ENCODE data around the gene CARHSP1. TPM values are rescaled to one million over a fixed set of nuclear protein-coding genes. Genes with fewer than 3 reads are reported as not detected.
A peak's percentile ranks its signal among the peaks of the same experiment; 100 is the strongest.

Gene CARHSP1
- total and polyA plus RNA-seq, 4 donors = 53.4 to 122 (median 67.9) TPM

DNA sequence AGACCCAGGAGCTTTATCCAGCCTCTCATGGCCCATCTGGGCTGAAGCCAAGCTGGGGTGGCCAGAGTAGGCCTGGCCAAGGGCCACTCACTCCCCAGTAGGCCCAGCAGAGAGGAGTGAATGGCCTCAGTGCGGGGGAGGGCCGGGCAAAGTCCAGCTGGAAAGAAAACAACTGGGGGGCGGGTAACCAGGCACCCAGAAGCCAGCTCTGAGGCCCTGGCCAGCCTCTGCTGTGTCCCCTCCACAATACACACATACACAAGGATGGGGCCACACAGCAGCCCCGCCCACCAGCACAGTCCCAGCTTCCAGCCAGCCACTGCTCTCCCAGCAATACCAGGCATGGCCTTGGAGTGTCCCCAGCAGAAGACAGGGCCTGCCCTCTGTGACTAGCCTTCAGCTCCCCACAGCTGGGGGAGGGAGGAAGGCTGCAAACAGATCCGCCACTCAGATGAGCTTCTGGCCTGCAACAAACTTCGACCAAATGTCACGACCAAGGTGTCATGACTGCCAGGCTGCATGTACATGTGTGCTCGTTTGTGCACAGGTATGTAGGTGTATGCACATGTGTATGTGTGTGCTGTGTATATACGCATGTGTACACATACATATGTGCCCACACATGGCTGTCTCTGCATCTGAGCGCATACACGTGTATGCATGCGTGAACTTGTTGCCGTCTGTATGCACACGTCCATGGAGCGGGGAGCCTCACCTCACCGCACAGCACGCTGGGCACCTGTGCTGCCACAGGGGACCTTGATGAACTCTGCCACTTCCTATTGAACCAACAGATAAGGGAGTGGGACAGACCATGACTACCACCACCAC is 5.0 kb downstream of the CARHSP1 start:
- no peak overlapping the region for H3K4me3 ChIP-seq (ENCODE audit: low read length in 2 of 2)

DNA sequence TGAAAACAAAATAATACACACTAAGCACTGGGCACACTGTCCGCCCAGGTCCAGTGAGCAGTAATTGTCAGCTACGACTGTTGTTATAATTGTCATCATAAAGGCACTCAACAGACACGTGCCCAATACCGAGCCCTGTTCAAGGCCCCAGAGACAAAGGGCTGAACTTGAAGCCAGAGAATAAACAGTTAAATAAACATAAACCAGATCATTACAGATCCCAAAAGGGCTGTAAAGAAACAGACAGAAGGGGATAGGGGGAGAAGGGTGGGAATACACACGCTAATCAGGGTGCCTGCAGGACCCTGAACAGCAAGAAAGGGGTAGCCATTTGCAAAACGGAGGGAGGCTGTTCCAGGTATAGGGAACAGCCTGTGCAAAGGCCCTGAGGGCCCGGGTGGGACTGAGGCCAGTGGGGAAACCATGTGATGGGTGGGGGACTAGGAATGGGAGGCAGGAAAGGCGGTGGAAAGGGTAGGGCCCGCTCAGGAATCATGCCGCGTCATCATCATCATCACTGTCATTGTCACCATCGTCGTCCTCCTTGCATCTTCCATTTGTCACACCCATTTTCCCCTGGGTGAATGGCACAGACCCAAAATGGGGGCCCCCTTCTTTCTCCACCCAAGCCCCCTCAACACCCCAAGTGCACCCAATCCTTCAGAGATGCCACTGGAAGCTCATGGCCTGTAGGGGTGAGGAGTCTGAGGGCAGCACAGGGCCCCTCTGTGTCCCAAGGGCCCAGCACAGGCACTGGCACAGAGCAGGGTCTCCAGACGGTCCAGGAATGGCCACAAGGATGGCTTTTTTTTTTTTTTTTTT is 6.3 kb downstream of the CARHSP1 start:
- Histone ChIP-seq H3K4me1 (ENCODE audit: control insufficient read depth in 1 of 2, insufficient read depth in 2 of 2, low read length in 2 of 2) (no peaks in the 10 kb centered on the region), H3K27ac (ENCODE audit: low read depth in 1 of 2, low read length in 2 of 2) (no peak overlapping the region), H3K36me3 (ENCODE audit: control insufficient read depth in 1 of 2, insufficient read depth in 2 of 2, low read length in 1 of 2) (peaks cover 0 to 5% of the 10 kb centered on the region in 2 donors), H3K9me3 (ENCODE audit: control insufficient read depth, low read length) (no peaks in the 10 kb centered on the region), H3K4me3 (ENCODE audit: low read length in 2 of 2) (no peak overlapping the region), H3K27me3 (ENCODE audit: control insufficient read depth in 1 of 2, insufficient read depth in 2 of 2, low read length in 1 of 2) (no peaks in the 10 kb centered on the region)
- intact Hi-C loops (cut with DNase I) = no loop called here
- 80 to 81% methylated on average over 14 of the region's 14 CpGs for WGBS, 2 donors
- DNase-seq = peak in 1 of 2 donors; percentile 48
- ATAC-seq (ENCODE audit: low FRiP score) = no peak

More for the DNA sequence above, 5.0 kb downstream of the CARHSP1 start:
- intact Hi-C loops (cut with DNase I) = no loop called here
- no peak for ATAC-seq (ENCODE audit: low FRiP score)
- Histone ChIP-seq H3K27ac (ENCODE audit: low read depth in 1 of 2, low read length in 2 of 2) (no peak overlapping the region), H3K36me3 (ENCODE audit: control insufficient read depth in 1 of 2, insufficient read depth in 2 of 2, low read length in 1 of 2) (no peaks in the 10 kb centered on the region), H3K4me1 (ENCODE audit: control insufficient read depth in 1 of 2, insufficient read depth in 2 of 2, low read length in 2 of 2) (no peaks in the 10 kb centered on the region), H3K27me3 (ENCODE audit: control insufficient read depth in 1 of 2, insufficient read depth in 2 of 2, low read length in 1 of 2) (no peaks in the 10 kb centered on the region), H3K9me3 (ENCODE audit: control insufficient read depth, low read length) (no peaks in the 10 kb centered on the region)
- WGBS, 2 donors = 59 to 63% methylated on average over 17 of the region's 17 CpGs
- DNase-seq = peak in 1 of 2 donors; percentile 59

DNA sequence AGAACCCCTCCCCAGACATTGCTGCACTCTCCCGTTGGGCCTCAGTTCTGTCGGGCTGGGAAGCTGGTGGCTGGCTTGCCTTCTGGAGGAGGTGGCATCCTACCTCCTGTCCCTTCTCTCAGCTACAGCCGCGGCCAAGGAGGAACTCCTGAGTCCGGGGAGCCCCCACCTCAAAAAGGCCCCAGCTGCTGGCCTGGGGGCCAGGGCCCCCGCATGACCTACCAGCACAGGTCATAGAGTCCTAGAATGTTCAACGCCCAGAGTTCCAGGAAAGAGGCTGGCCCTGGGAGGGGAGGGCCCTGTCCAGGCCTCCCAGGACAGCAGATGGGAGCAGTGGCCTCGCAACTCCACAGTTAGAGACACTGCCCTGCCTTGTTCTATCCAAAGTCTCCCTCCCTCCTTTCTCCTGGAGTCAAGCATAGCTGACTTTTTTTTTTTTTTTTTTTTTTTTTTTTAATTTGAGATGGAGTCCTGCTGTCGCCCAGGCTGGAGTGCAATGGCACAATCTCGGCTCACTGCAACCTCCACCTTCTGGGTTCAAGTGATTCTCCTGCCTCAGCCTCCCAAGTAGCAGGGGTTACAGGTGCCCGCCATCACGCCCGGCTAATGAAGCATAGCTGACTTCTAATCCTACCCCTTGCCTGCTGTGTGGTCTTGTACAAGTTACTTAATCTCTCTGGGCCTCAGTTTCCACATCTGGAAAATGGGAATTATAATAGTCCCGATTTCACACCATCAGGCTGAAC is 7.1 kb downstream of the CARHSP1 start:
- no peak overlapping the region for H3K4me3 ChIP-seq (ENCODE audit: low read length in 2 of 2)
- no peaks in the 10 kb centered on the region for H3K4me1 ChIP-seq (ENCODE audit: control insufficient read depth in 1 of 2, insufficient read depth in 2 of 2, low read length in 2 of 2)
- H3K36me3 ChIP-seq (ENCODE audit: control insufficient read depth in 1 of 2, insufficient read depth in 2 of 2, low read length in 1 of 2) = peaks cover 0 to 7% of the 10 kb centered on the region in 2 donors
- H3K27ac ChIP-seq (ENCODE audit: low read depth in 1 of 2, low read length in 2 of 2) = no peak overlapping the region
- H3K27me3 ChIP-seq (ENCODE audit: control insufficient read depth in 1 of 2, insufficient read depth in 2 of 2, low read length in 1 of 2) = no peaks in the 10 kb centered on the region
- intact Hi-C loops (cut with DNase I) = no loop called here
- DNase-seq = peak; percentile 43 to 74
- WGBS, 2 donors = 70 to 77% methylated on average over 14 of the region's 14 CpGs
- ATAC-seq (ENCODE audit: low FRiP score) = no peak
- H3K9me3 ChIP-seq (ENCODE audit: control insufficient read depth, low read length) = no peaks in the 10 kb centered on the region

DNA sequence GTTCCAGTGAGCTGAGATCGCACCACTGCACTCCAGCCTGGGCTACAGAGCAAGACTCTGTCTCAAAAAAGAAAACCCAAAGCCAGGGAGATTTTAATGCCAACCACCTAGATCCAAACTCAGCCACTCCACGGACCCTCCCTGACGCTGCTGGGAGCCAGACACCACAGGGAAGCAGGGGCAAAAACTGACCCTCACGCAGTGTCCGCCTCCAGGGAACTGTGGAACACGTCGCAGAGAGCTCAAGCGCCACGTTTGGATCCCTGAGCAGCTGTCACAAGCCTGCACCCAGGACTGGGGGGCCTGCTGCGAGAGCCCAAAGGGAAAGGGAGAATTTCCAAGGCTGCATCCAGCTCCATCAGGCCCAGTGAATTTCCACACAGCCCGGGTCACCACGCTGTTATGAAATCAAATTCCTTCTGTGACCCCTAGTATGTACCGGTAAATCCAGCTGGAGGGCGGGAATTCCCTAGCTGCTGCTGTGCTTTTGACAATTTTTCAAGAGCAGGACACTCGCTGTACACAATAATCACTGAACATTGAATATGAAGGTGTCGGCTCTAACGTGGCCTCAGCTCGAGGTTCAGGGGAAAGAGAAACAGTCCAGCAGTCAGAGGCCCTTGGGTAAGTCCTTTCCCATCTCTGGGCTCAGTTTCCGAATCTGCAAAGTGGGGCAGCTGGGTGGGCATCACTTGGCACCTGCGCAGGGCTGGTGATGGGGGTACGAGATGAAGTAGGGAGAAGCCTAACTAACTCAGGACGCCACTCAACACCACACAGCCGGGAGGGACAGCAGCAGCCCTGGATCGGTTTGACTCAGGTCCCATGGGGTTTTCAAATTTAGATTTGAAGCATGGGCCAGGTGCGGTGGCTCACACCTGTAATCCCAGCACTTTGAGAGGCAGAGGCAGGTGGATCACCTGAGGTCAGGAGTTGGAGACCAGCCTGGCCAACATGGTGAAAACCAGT is 8.6 kb downstream of the CARHSP1 start:
- WGBS, 2 donors = 62 to 67% methylated on average over 25 of the region's 25 CpGs
- H3K9me3 ChIP-seq (ENCODE audit: control insufficient read depth, low read length) = no peaks in the 10 kb centered on the region
- no peak overlapping the region for H3K27ac ChIP-seq (ENCODE audit: low read depth in 1 of 2, low read length in 2 of 2)
- ATAC-seq (ENCODE audit: low FRiP score) (peak; percentile 30), DNase-seq (peak; percentile 57 to 75)
- peaks cover 0 to 7% of the 10 kb centered on the region in 2 donors for H3K36me3 ChIP-seq (ENCODE audit: control insufficient read depth in 1 of 2, insufficient read depth in 2 of 2, low read length in 1 of 2)
- no peak overlapping the region for H3K4me3 ChIP-seq (ENCODE audit: low read length in 2 of 2)
- H3K27me3 ChIP-seq (ENCODE audit: control insufficient read depth in 1 of 2, insufficient read depth in 2 of 2, low read length in 1 of 2) = no peaks in the 10 kb centered on the region
- intact Hi-C loops (cut with DNase I) = no loop called here
- H3K4me1 ChIP-seq (ENCODE audit: control insufficient read depth in 1 of 2, insufficient read depth in 2 of 2, low read length in 2 of 2) = no peaks in the 10 kb centered on the region

DNA sequence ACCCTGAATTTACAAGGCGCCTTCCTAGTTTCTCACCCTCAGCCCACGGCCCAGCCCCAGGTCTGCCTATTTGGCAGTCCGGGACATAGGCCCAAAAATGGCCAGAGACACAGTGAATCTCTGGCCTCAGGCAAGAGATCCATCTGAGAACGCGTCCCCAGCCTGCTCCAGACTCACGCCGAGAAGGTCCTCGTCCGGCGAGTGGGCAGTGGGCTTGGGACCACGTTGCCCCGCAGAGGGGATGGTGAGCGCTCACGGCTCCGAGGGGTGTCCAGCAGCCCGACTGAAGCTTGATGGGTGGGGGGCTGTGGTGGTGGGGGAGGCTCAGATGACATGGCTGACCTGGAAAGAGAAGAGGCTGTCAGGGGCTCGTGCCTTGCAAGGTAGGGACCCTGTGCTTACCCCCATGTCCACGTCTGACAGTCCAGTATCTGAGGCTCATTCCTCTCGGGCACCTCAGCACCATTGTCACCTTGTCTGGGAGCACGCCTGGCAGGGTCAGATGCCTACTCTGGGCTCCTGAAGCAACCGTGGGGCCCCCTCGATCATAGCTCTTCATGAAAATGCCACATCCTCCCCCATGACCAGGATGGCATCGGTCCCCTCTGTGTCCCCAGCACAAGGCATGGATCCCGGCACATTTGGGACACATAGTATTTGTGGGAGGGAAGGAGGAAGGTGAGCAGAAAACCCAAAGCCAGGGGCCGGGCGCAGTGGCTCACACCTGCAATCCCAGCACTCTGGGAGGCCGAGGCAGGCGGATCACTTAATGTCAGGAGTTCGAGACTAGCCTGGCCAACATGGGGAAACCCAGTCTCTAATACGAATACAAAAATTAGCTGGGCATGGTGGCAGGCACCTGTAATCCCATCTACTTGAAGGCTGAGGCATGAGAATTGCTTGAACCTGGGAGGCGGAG is 9.6 kb downstream of the CARHSP1 start:
- H3K27me3 ChIP-seq (ENCODE audit: control insufficient read depth in 1 of 2, insufficient read depth in 2 of 2, low read length in 1 of 2) = no peaks in the 10 kb centered on the region
- no peak overlapping the region for H3K27ac ChIP-seq (ENCODE audit: low read depth in 1 of 2, low read length in 2 of 2)
- H3K4me1 ChIP-seq (ENCODE audit: control insufficient read depth in 1 of 2, insufficient read depth in 2 of 2, low read length in 2 of 2) = no peaks in the 10 kb centered on the region
- no peak overlapping the region for H3K4me3 ChIP-seq (ENCODE audit: low read length in 2 of 2)
- 87% methylated on average over 30 to 31 of the region's 31 CpGs for WGBS, 2 donors
- intact Hi-C loops (cut with DNase I) = no loop called here
- no peak for ATAC-seq (ENCODE audit: low FRiP score)
- peaks cover 0 to 7% of the 10 kb centered on the region in 2 donors for H3K36me3 ChIP-seq (ENCODE audit: control insufficient read depth in 1 of 2, insufficient read depth in 2 of 2, low read length in 1 of 2)
- peak; percentile 40 to 68 for DNase-seq
- no peaks in the 10 kb centered on the region for H3K9me3 ChIP-seq (ENCODE audit: control insufficient read depth, low read length)

DNA sequence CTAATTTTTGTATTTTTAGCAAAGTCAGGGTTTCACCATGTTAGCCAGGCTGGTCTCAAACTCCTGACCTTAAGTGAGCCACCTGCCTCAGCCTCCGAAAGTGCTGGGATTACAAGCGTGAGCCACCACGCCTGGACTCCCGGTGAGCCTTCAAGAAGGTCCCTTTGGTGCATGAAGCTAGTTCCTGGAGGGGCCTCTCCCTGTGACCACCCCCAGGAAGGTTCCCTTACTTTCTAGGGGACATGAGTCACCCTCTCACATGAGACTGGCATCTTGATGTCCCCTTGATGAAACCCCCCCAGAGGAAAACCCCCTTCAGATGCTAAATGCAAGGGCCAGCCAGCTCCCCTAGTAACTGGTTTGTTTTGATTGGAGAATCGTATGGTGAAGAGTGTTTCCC is 12.8 kb downstream of the CARHSP1 start:
- Histone ChIP-seq H3K27me3 (ENCODE audit: control insufficient read depth in 1 of 2, insufficient read depth in 2 of 2, low read length in 1 of 2) (no peaks in the 10 kb centered on the region), H3K4me1 (ENCODE audit: control insufficient read depth in 1 of 2, insufficient read depth in 2 of 2, low read length in 2 of 2) (no peaks in the 10 kb centered on the region), H3K36me3 (ENCODE audit: control insufficient read depth in 1 of 2, insufficient read depth in 2 of 2, low read length in 1 of 2) (peaks cover 0 to 7% of the 10 kb centered on the region in 2 donors), H3K4me3 (ENCODE audit: low read length in 2 of 2) (no peak overlapping the region), H3K27ac (ENCODE audit: low read depth in 1 of 2, low read length in 2 of 2) (no peak overlapping the region), H3K9me3 (ENCODE audit: control insufficient read depth, low read length) (no peaks in the 10 kb centered on the region)
- 56 to 65% methylated on average over 5 of the region's 5 CpGs for WGBS, 2 donors
- peak in 1 of 2 donors; percentile 23 for DNase-seq
- no peak for ATAC-seq (ENCODE audit: low FRiP score)
- intact Hi-C loops (cut with DNase I) = no loop called here

DNA sequence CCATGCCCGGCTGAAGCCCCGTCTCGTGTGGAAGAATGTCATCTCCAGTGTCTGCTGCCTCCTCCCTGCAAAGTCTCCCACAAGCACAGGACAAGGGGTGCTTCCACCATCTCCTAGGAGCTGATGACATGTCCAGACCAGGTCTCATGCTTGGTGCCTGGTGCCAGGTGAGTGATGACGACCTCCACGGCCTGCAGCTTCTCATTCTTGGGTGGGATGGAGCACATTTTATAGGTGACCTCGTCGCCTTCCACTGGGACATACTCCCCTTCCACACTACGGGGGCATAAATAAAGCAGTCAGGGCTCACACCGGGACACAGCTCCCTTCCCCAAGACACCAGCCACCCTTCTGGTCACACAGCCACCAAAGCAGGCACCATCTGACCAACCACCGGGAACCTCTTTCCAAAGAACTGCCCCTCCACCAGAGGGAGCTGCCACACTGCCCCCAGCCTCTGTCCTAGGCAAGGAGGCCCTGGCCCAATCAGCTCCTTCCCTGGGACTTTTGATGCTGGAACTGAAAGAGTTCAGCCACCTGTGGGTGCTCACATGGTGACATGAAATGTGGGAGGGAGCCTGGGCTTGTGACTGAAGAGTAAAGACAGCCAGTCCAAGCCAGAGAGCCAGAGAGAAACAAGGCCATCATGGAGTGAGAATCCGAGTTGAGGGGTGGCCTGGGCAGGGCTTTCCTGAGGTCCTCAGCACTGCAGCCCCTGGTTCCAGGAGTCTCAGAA is 13.6 kb downstream of the CARHSP1 start:
- intact Hi-C loops (cut with DNase I) = no loop called here
- Histone ChIP-seq H3K36me3 (ENCODE audit: control insufficient read depth in 1 of 2, insufficient read depth in 2 of 2, low read length in 1 of 2) (peaks cover 0 to 7% of the 10 kb centered on the region in 2 donors), H3K27me3 (ENCODE audit: control insufficient read depth in 1 of 2, insufficient read depth in 2 of 2, low read length in 1 of 2) (no peaks in the 10 kb centered on the region), H3K4me3 (ENCODE audit: low read length in 2 of 2) (no peak overlapping the region), H3K4me1 (ENCODE audit: control insufficient read depth in 1 of 2, insufficient read depth in 2 of 2, low read length in 2 of 2) (no peaks in the 10 kb centered on the region), H3K27ac (ENCODE audit: low read depth in 1 of 2, low read length in 2 of 2) (no peak overlapping the region), H3K9me3 (ENCODE audit: control insufficient read depth, low read length) (no peaks in the 10 kb centered on the region)
- 88% methylated on average over 11 of the region's 11 CpGs for WGBS, 2 donors
- no peak for ATAC-seq (ENCODE audit: low FRiP score)
- DNase-seq = peak in 1 of 2 donors; percentile 18
